Measurements from ENCODE around the gene DACT1. TPM values are rescaled to one million over a fixed set of nuclear protein-coding genes. Genes with fewer than 3 reads are reported as not detected.

The DACT1 gene
- total and polyA plus RNA-seq, 9 donors = 16.7 to 40.3 (median 27.1) TPM

DNA sequence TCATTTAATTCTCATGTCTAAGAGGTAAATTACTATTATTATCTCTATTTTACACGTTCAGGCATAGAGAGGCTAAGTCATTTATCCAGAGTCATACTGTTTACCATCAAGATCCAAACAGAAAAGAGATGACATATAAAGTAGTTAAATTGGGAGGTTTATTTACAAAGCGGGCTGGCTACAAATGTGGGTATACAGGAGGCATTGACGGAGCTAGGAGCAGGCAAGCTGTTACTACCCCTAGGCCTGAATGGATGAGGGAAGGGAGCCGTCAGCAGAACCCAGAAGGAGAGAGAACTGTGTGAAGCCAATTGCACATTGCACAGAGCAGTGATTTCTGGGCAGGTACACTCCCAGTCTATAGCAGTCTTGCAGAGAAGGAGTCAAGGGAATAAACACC, 39.8 kb downstream of the DACT1 start:
- Histone ChIP-seq H3K27me3 (ENCODE audit: control insufficient read depth, insufficient read depth, low read length) (no peaks in the 10 kb centered on the region), H3K27ac (ENCODE audit: low read length) (no peak overlapping the region), H3K9me3 (replicated peaks; ENCODE audit: control insufficient read depth, low read depth, low read length) (no peaks in the 10 kb centered on the region), H3K36me3 (ENCODE audit: control insufficient read depth, insufficient read depth, low read length) (no peaks in the 10 kb centered on the region), H3K4me3 (ENCODE audit: low read length) (no peak overlapping the region), H3K4me1 (ENCODE audit: control insufficient read depth, insufficient read depth, low read length) (no peaks in the 10 kb centered on the region)
- DNase-seq = no peak
- WGBS (ENCODE audit: insufficient coverage) = 93% methylated on average over 3 of the region's 4 CpGs

DNA sequence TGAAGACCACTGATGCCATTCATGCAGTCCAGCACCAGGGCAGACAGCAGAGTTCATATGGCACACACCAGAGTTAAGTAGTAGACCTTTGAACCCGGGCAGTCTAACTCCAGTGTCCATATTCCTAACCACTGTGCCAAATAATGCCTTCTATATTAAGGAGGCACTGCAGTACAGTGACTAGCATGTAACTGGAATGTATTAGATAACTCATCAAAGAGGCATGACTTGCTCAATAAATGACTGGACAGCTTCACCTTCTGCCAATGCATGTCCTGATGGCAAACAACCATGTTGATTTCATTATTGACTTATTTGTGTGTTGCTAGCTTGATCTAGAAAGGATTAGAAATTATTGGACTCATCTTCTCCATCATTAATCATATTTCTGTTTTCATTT, 40.2 kb downstream of the DACT1 start:
- Histone ChIP-seq H3K4me1 (ENCODE audit: control insufficient read depth, insufficient read depth, low read length) (no peaks in the 10 kb centered on the region), H3K27ac (ENCODE audit: low read length) (no peak overlapping the region), H3K4me3 (ENCODE audit: low read length) (no peak overlapping the region), H3K27me3 (ENCODE audit: control insufficient read depth, insufficient read depth, low read length) (no peaks in the 10 kb centered on the region), H3K9me3 (replicated peaks; ENCODE audit: control insufficient read depth, low read depth, low read length) (no peaks in the 10 kb centered on the region), H3K36me3 (ENCODE audit: control insufficient read depth, insufficient read depth, low read length) (no peaks in the 10 kb centered on the region)
- DNase-seq = no peak
- no CpG with 5 or more reads among the region's 1 CpG for WGBS (ENCODE audit: insufficient coverage)

DNA sequence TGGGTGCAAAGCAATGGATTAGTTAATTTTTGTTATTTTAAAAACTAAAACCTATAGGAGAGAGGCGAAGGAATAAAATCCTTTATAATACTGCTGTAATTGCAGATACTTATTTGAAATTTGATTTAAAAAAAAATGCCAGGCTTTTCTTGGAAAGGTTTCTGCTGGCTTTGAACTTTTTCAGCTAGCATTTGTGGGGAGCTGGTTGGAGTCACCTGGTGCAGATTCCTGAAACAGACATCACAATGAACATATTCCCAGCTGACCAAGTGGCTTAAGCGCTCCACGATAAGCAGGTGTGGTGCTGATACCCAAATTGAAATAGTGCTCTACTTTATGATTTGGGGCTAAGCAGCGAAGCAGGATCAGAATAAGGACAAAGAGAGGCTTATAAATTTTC, 42.9 kb downstream of the DACT1 start:
- Histone ChIP-seq H3K4me3 (ENCODE audit: low read length) (no peak overlapping the region), H3K4me1 (ENCODE audit: control insufficient read depth, insufficient read depth, low read length) (no peaks in the 10 kb centered on the region), H3K36me3 (ENCODE audit: control insufficient read depth, insufficient read depth, low read length) (no peaks in the 10 kb centered on the region), H3K27ac (ENCODE audit: low read length) (no peak overlapping the region), H3K9me3 (replicated peaks; ENCODE audit: control insufficient read depth, low read depth, low read length) (no peaks in the 10 kb centered on the region), H3K27me3 (ENCODE audit: control insufficient read depth, insufficient read depth, low read length) (no peaks in the 10 kb centered on the region)
- no CpG with 5 or more reads among the region's 4 CpGs for WGBS (ENCODE audit: insufficient coverage)
- DNase-seq = no peak

DNA sequence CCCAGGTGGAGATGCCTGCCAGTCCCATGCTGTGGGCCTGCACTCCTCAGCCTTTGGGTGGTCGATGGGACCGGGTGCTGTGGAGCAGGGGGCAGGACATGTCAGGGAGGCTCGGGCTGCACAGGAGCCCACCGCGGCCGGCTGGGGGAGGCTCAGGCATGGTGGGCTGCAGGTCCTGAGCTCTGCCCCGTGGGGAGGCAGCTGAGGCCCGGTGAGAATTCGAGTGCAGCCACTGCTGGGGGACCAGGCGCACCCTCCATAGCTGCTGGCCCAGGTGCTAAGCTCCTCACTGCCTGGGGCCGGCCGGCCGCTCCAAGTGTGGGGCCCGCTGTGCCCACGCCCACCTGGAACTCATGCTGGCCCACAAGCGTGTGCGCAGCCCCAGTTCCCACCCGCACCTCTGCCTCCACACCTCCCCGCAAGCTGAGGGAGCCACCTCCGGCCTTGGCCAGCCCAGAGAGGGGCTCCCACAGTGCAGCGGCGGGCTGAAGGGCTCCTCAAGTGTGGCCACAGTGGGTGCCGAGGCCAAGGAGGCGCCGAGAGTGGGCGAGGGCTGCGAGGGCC, 49.6 kb downstream of the DACT1 start:
- no peaks in the 10 kb centered on the region for H3K4me1 ChIP-seq (ENCODE audit: control insufficient read depth, insufficient read depth, low read length)
- 88% methylated on average over 15 of the region's 27 CpGs for WGBS (ENCODE audit: insufficient coverage)
- no peaks in the 10 kb centered on the region for H3K36me3 ChIP-seq (ENCODE audit: control insufficient read depth, insufficient read depth, low read length)
- no peak for DNase-seq
- no peak overlapping the region for H3K4me3 ChIP-seq (ENCODE audit: low read length)
- H3K27ac ChIP-seq (ENCODE audit: low read length) = no peak overlapping the region
- H3K9me3 ChIP-seq (replicated peaks; ENCODE audit: control insufficient read depth, low read depth, low read length) = peaks cover 8% of the 10 kb centered on the region
- H3K27me3 ChIP-seq (ENCODE audit: control insufficient read depth, insufficient read depth, low read length) = no peaks in the 10 kb centered on the region

DNA sequence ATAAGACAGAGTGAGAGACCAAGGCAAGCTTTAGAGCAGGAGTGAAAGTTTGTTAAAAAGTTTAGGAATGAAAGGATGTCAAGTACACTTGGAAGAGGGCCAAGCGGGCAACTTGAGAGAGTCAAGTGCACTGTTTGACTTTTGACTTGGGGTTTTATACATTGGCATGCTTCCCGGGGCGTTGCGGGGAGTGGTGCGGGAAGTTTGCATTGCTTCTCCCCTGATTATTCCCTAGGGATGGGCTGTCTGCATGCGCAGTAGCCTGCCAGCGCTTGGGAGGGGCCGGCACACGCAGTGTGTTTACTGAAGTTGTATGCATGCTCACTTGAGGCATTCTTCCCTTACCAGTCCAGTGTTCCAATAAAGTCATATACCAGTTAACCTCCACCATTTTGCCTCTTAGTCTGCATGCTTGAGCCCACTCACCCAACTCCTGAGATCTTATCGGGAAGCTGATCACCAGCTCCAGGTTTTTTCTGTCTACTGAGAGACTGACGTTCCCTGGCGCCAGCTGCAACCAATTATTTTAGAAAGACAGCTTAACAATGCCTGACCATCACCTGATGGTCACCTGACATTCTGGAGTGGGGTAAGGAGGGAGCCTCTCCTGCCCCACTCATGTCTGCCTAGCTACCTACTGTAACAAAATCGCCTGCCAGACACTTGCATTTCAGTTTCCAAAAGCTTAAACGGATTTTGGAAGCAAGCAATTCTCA, 53.2 kb downstream of the DACT1 start:
- Histone ChIP-seq H3K27me3 (ENCODE audit: control insufficient read depth, insufficient read depth, low read length) (no peaks in the 10 kb centered on the region), H3K4me3 (ENCODE audit: low read length) (no peak overlapping the region), H3K36me3 (ENCODE audit: control insufficient read depth, insufficient read depth, low read length) (no peaks in the 10 kb centered on the region), H3K4me1 (ENCODE audit: control insufficient read depth, insufficient read depth, low read length) (no peaks in the 10 kb centered on the region), H3K27ac (ENCODE audit: low read length) (no peak overlapping the region), H3K9me3 (replicated peaks; ENCODE audit: control insufficient read depth, low read depth, low read length) (peaks cover 8% of the 10 kb centered on the region)
- DNase-seq = no peak
- 51% methylated on average over 8 of the region's 14 CpGs for WGBS (ENCODE audit: insufficient coverage)

DNA sequence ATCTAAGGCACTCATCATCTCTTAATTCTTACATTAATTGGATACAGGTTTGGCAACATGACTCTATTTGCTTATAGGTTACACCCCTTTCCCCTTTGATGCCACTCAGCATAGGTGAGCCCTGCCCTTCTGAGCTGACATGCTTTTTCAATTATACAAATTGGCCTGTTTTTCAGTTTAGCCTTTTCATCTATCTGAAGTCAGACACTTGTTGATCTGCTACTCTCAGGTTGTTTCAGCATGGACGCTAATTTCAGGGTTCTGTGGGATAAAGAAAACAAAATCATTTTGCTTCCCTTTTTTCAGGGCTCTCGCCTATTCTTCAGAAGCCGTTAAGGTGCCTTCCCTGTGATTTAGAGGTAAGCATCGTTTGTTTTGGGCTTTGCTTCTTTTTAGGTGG, 55.3 kb downstream of the DACT1 start:
- Histone ChIP-seq H3K27me3 (ENCODE audit: control insufficient read depth, insufficient read depth, low read length) (no peaks in the 10 kb centered on the region), H3K4me1 (ENCODE audit: control insufficient read depth, insufficient read depth, low read length) (no peaks in the 10 kb centered on the region), H3K36me3 (ENCODE audit: control insufficient read depth, insufficient read depth, low read length) (no peaks in the 10 kb centered on the region), H3K4me3 (ENCODE audit: low read length) (no peak overlapping the region), H3K9me3 (replicated peaks; ENCODE audit: control insufficient read depth, low read depth, low read length) (peaks cover 4% of the 10 kb centered on the region), H3K27ac (ENCODE audit: low read length) (no peak overlapping the region)
- WGBS (ENCODE audit: insufficient coverage) = no CpG with 5 or more reads among the region's 4 CpGs
- DNase-seq = no peak

DNA sequence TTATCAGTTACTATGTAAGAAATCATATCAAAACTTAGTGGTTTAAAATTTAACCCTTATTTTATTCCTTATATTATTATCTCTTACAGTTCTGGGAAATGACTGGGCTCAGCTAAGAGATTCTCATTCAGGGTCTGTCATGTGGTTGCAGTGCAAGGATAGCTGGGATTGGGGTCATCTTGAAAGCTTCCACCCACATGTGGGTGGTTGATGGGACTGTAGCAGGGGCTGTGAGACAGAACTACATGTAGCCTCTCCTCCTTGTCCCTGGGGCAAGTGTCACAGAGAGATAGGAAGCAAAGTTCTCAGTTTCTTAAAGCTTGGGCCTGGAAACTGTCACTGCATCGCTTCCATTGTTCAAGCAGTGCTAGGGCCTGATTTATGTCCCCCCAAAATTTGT, 57.8 kb downstream of the DACT1 start:
- no peaks in the 10 kb centered on the region for H3K9me3 ChIP-seq (replicated peaks; ENCODE audit: control insufficient read depth, low read depth, low read length)
- no peak for DNase-seq
- H3K4me3 ChIP-seq (ENCODE audit: low read length) = no peak overlapping the region
- H3K36me3 ChIP-seq (ENCODE audit: control insufficient read depth, insufficient read depth, low read length) = no peaks in the 10 kb centered on the region
- no peaks in the 10 kb centered on the region for H3K4me1 ChIP-seq (ENCODE audit: control insufficient read depth, insufficient read depth, low read length)
- H3K27me3 ChIP-seq (ENCODE audit: control insufficient read depth, insufficient read depth, low read length) = no peaks in the 10 kb centered on the region
- no peak overlapping the region for H3K27ac ChIP-seq (ENCODE audit: low read length)
- WGBS (ENCODE audit: insufficient coverage) = 100% methylated on average over 1 of the region's 1 CpG

DNA sequence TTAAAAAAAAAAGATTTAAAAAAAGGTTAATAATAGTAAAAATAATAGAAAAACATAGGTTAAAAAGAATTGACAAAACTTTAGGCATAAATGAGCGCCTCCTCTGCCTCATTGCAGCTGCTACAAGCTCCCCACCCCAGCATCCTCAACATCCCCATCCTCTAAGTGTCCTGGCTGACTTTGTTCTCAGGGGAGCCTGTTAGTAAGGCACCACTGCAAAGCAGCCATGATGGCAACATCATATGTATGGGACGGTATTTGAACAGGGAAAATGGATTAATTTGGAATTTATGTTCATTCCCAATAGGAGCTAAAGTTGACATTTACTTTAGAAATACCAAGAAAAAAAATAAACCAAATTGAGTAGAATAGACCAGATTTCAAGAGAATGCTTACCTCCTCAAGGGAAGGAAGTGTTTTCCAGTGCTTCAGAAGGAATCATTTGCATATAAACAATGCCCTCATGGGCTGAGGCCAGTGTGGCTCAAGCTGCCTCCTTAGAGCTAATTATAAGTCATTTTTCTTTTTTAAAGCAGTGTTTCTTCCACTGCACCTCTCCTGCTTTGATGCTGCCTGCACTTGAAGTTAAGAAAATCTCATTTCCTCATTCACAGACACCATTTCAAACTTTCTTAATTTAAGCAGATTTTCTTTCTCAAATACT, 59.6 kb downstream of the DACT1 start:
- H3K36me3 ChIP-seq (ENCODE audit: control insufficient read depth, insufficient read depth, low read length) = no peaks in the 10 kb centered on the region
- no peaks in the 10 kb centered on the region for H3K4me1 ChIP-seq (ENCODE audit: control insufficient read depth, insufficient read depth, low read length)
- no CpG with 5 or more reads among the region's 2 CpGs for WGBS (ENCODE audit: insufficient coverage)
- H3K4me3 ChIP-seq (ENCODE audit: low read length) = no peak overlapping the region
- H3K9me3 ChIP-seq (replicated peaks; ENCODE audit: control insufficient read depth, low read depth, low read length) = no peaks in the 10 kb centered on the region
- no peak overlapping the region for H3K27ac ChIP-seq (ENCODE audit: low read length)
- DNase-seq = no peak
- H3K27me3 ChIP-seq (ENCODE audit: control insufficient read depth, insufficient read depth, low read length) = no peaks in the 10 kb centered on the region

Other genes with a start within 250 kb of the DACT1 start
- gene TOMM20L, start 242.0 kb upstream of the DACT1 start, total RNA-seq = not detected
- under 1 TPM in 7 of 8 donors, not detected in 1; 0.44 to 0.90 (median 0.78) TPM for gene TOMM20L, start 242.0 kb upstream of the DACT1 start, polyA plus RNA-seq (ENCODE audit: insufficient read depth in 1 of 8, insufficient read length in 8 of 8, low replicate concordance in 1 of 8)
- gene TIMM9, start 210.4 kb upstream of the DACT1 start, total RNA-seq = 42.5 TPM
- 10 to 100 TPM; 77.4 to 99.1 (median 86.9) TPM for gene TIMM9, start 210.4 kb upstream of the DACT1 start, polyA plus RNA-seq (ENCODE audit: insufficient read depth in 1 of 8, insufficient read length in 8 of 8, low replicate concordance in 1 of 8)
- gene KIAA0586, start 210.2 kb upstream of the DACT1 start, total RNA-seq = 20.1 TPM
- 10 to 100 TPM; 11.2 to 17.8 (median 16.7) TPM for gene KIAA0586, start 210.2 kb upstream of the DACT1 start, polyA plus RNA-seq (ENCODE audit: insufficient read depth in 1 of 8, insufficient read length in 8 of 8, low replicate concordance in 1 of 8)